HEK293 (cell line): Measurements from ENCODE around the gene WDR86.

ENCODE experiments used
- CTCF ChIP-seq: fragments of 450-650 bp; formaldehyde crosslinking; IDR thresholded peaks from 2 replicates; pipeline ENCODE4 v1.5.1; 2016; ENCODE audit warnings: missing biosample characterization, missing genetic modification characterization
- WT1 ChIP-seq: fragments of 450-650 bp; formaldehyde crosslinking; IDR thresholded peaks from 2 replicates; pipeline ENCODE4 v1.5.1; 2016; ENCODE audit warnings: missing biosample characterization, missing genetic modification characterization
- ZBTB26 ChIP-seq: fragments of 450-650 bp; formaldehyde crosslinking; optimal IDR thresholded peaks from 2 replicates; pipeline ENCODE3; 2016; ENCODE audit warnings: missing biosample characterization, mild to moderate bottlenecking, missing genetic modification characterization
- TF ChIP-seq, protein P1 (sequence below): fragments of 450-650 bp; formaldehyde crosslinking; IDR thresholded peaks from 2 replicates; pipeline ENCODE4; 2016; ENCODE audit warnings: missing biosample characterization, missing genetic modification characterization

GRCh38 chr7:151346470-151346769, 63.4 kb downstream of the WDR86 start:
- TF ChIP-seq CTCF (tag by site-specific recombination) (no peak), ZBTB26 (tag by site-specific recombination) (no peak), WT1 (no peak)
- TF ChIP-seq, protein P1, sequence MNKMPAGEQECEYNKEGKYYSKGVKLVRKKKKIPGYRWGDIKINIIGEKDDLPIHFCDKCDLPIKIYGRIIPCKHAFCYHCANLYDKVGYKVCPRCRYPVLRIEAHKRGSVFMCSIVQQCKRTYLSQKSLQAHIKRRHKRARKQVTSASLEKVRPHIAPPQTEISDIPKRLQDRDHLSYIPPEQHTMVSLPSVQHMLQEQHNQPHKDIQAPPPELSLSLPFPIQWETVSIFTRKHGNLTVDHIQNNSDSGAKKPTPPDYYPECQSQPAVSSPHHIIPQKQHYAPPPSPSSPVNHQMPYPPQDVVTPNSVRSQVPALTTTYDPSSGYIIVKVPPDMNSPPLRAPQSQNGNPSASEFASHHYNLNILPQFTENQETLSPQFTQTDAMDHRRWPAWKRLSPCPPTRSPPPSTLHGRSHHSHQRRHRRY (tag by site-specific recombination): no peak
